Astrocyte (in vitro differentiated cells and primary cell): ENCODE data around the gene KCNN3. TPM values are rescaled to one million over a fixed set of nuclear protein-coding genes. Genes with fewer than 3 reads are reported as not detected.

Source experiments
- DNase-seq: peaks from one replicate; pipeline ENCODE4 v3.0.0-alpha.2; 2010; ENCODE audit warnings: low read depth
- FAIRE-seq: peaks from 2 replicates; lab custom pipeline; 2011; peaks lifted over from hg19 to GRCh38; lab: Jason Lieb, UNC
- H2AFZ ChIP-seq: 2 replicates; pipeline ENCODE4 v1.6.0; 2012; ENCODE audit warnings: low read depth, low read length, inconsistent platforms
- H3K27ac ChIP-seq: 2 replicates; pipeline ENCODE4 v1.5.1; 2011; ENCODE audit warnings: low read depth, low read length, inconsistent platforms
- H3K27me3 ChIP-seq: 2 replicates; pipeline ENCODE4 v1.6.0; 2011; ENCODE audit warnings: low read length, inconsistent platforms; ENCODE audit not compliant: insufficient read depth
- H3K36me3 ChIP-seq: 2 replicates; pipeline ENCODE4 v1.5.1; 2011; ENCODE audit warnings: low read length, inconsistent platforms; ENCODE audit not compliant: insufficient read depth
- H3K4me1 ChIP-seq: 2 replicates; pipeline ENCODE4 v1.5.1; 2011; ENCODE audit warnings: low read length, inconsistent platforms; ENCODE audit not compliant: insufficient read depth
- H3K4me2 ChIP-seq: 2 replicates; pipeline ENCODE4 v1.6.0; 2012; ENCODE audit warnings: low read length, inconsistent platforms
- H3K4me3 ChIP-seq: 2 replicates; pipeline ENCODE4 v1.5.1; 2011; ENCODE audit warnings: low read depth, mild to moderate bottlenecking, low read length, inconsistent platforms; ENCODE audit not compliant: insufficient read depth
- H3K79me2 ChIP-seq: 2 replicates; pipeline ENCODE4 v1.6.0; 2012; ENCODE audit warnings: mild to moderate bottlenecking, low read length, inconsistent platforms; ENCODE audit not compliant: insufficient read depth
- H3K9ac ChIP-seq: 2 replicates; pipeline ENCODE4 v1.6.0; 2012; ENCODE audit warnings: mild to moderate bottlenecking, low read length, inconsistent platforms
- H3K9me3 ChIP-seq: 2 replicates; pipeline ENCODE4 v1.5.1; 2012; ENCODE audit warnings: low read depth, mild to moderate bottlenecking, low read length, inconsistent platforms; ENCODE audit not compliant: insufficient read depth
- H4K20me1 ChIP-seq: 2 replicates; pipeline ENCODE4 v1.6.0; 2012; ENCODE audit warnings: low read length, inconsistent platforms; ENCODE audit not compliant: insufficient read depth
- H3K27ac Mint-ChIP-seq: one replicate; pipeline ENCODE4 v1.8.0; 2021; ENCODE audit warnings: mild to moderate bottlenecking, mixed read lengths; ENCODE audit not compliant: unreplicated experiment
- H3K27me3 Mint-ChIP-seq: one replicate; pipeline ENCODE4 v1.8.0; 2021; ENCODE audit warnings: low read depth, mixed read lengths; ENCODE audit not compliant: unreplicated experiment
- H3K36me3 Mint-ChIP-seq: one replicate; pipeline ENCODE4 v1.8.0; 2021; ENCODE audit warnings: low read depth, mixed read lengths; ENCODE audit not compliant: unreplicated experiment
- H3K4me1 Mint-ChIP-seq: one replicate; pipeline ENCODE4 v1.8.0; 2021; ENCODE audit warnings: low read depth, mixed read lengths; ENCODE audit not compliant: unreplicated experiment
- H3K4me3 Mint-ChIP-seq: one replicate; pipeline ENCODE4 v1.8.0; 2021; ENCODE audit warnings: mild to moderate bottlenecking, moderate library complexity, mixed read lengths; ENCODE audit not compliant: unreplicated experiment
- H3K9me3 Mint-ChIP-seq: one replicate; pipeline ENCODE4 v1.8.0; 2021; ENCODE audit warnings: mild to moderate bottlenecking, mixed read lengths; ENCODE audit not compliant: unreplicated experiment
- EZH2 ChIP-seq: IDR thresholded peaks from 2 replicates; pipeline ENCODE4 v1.6.1; 2012; ENCODE audit warnings: mild to moderate bottlenecking, low read length, inconsistent platforms; ENCODE audit not compliant: insufficient read depth
- total RNA-seq: library from RNA; stranded (reverse); gene quantifications from 2 replicates; pipeline ENCODE4 v1.2.1, GENCODE V29; 2021
- TF ChIP-seq, protein P1 (sequence below): IDR thresholded peaks from 2 replicates; pipeline ENCODE4 v1.5.1; 2011; ENCODE audit warnings: low read depth, mild to moderate bottlenecking, inconsistent platforms, low read length, moderate library complexity; ENCODE audit not compliant: insufficient read depth

Gene KCNN3
- total RNA-seq, 1 donor from 2014 or later = 0.66 TPM

DNA sequence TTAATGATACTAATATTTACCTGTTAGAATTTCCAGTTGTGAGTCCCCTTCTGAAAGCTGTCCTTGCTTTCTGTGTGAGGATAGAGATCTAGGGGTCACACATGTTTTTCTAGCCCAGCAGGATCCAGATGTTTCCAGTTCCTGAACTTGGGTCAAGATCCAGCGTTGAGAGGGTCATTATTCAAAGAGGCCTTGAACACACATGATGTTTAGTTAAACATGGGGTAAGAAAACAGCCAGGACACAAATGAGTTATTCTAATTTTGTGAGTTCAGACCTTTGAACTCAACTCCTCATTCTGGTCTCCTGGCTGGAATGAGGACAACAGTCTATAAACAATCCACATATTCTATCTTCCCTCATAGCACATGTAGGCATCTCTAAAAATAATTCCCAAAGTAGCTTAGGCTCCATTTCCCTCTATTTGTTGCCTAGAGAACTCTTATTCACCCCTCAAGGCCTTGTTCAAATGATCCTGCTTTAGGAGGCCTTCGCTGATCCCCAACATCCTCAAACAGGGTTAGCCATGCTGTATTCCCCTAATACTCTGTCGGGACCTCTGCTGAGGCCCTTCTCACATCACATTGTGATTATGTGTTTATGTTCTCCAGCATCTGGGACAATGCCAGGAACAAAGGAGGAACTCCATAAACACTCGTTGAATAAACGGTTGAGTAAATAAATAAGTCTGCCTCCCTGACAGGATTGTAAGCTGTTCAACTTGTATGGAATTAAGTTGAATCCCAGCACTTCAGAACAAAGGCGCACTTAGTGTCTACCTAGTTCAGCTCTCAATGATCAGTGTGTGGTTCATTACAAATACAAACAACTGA lies 15.0 kb upstream of the KCNN3 start:
- no peak for FAIRE-seq

DNA sequence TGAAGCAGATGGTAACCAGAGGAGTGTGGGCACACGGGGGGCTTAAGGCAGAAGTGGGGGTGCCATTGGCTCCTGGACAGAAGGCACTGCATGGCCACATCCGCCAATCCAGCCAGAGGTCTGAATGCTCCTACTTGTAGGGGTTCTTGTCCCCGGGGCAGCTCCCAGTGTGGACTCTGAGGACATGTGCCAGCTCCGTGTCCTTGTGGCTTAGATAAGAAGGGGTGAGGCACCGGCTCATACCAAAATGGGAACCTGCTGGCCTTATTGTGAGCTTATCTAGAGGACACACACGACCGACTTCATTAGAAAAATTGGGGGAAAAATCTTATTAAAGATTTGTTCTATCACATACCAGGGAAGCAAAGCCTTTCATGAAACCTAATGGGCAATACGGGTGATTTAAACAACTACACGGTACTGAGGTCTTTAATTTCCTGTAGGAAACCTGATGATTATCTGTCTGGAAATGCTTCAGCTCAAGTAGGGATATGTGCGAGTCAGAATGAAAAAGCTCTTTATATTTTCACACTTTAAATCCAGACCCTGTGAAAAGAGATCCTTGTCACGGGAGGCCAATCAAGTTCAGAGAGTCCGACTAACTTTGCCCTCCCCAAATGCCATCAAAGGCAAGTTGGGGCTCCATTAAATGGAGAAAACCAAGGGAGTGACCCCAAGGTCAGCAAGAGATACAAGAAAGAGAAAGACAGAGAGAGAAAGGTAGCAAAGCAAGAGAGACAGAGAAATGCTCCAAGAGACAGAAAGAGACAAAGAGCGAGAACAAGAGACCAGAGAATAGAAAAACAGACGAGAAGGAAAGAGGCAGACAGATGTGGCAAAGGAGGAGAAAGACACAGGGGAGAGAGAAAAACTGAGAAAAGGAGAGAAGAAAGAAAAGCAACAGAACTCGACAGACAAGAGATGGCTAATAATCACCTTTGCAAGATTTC lies 14.1 kb upstream of the KCNN3 start:
- DNase-seq = no peak
- peaks cover 28% of the 10 kb centered on the region for H3K27me3 ChIP-seq
- H3K27ac Mint-ChIP-seq = no peak overlapping the region

More for the DNA sequence above, 15.0 kb upstream of the KCNN3 start:
- Histone ChIP-seq H3K4me3 (no peak overlapping the region), H2AFZ (no peak overlapping the region), H3K4me1 (no peaks in the 10 kb centered on the region), H3K27me3 (peaks cover 26% of the 10 kb centered on the region), H3K79me2 (no peaks in the 10 kb centered on the region), H4K20me1 (no peaks in the 10 kb centered on the region), H3K36me3 (no peaks in the 10 kb centered on the region), H3K27ac (no peak overlapping the region), H3K9me3 (no peaks in the 10 kb centered on the region), H3K4me2 (no peak overlapping the region), H3K9ac (no peak overlapping the region)
- Mint-ChIP-seq H3K27me3 (peaks cover 39% of the 10 kb centered on the region), H3K9me3 (peaks cover 6% of the 10 kb centered on the region), H3K27ac (no peak overlapping the region), H3K36me3 (no peaks in the 10 kb centered on the region), H3K4me1 (peaks cover 8% of the 10 kb centered on the region), H3K4me3 (no peak overlapping the region)
- no peak for TF ChIP-seq EZH2
- TF ChIP-seq, protein P1, sequence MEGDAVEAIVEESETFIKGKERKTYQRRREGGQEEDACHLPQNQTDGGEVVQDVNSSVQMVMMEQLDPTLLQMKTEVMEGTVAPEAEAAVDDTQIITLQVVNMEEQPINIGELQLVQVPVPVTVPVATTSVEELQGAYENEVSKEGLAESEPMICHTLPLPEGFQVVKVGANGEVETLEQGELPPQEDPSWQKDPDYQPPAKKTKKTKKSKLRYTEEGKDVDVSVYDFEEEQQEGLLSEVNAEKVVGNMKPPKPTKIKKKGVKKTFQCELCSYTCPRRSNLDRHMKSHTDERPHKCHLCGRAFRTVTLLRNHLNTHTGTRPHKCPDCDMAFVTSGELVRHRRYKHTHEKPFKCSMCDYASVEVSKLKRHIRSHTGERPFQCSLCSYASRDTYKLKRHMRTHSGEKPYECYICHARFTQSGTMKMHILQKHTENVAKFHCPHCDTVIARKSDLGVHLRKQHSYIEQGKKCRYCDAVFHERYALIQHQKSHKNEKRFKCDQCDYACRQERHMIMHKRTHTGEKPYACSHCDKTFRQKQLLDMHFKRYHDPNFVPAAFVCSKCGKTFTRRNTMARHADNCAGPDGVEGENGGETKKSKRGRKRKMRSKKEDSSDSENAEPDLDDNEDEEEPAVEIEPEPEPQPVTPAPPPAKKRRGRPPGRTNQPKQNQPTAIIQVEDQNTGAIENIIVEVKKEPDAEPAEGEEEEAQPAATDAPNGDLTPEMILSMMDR = no peak
- no peak for DNase-seq

More for the DNA sequence above, 14.1 kb upstream of the KCNN3 start:
- Histone ChIP-seq H3K36me3 (no peaks in the 10 kb centered on the region), H3K4me3 (no peak overlapping the region), H4K20me1 (no peaks in the 10 kb centered on the region), H2AFZ (no peak overlapping the region), H3K4me1 (no peaks in the 10 kb centered on the region), H3K4me2 (no peak overlapping the region), H3K9ac (no peak overlapping the region), H3K79me2 (no peaks in the 10 kb centered on the region), H3K27ac (no peak overlapping the region), H3K9me3 (no peaks in the 10 kb centered on the region)
- TF ChIP-seq, protein P1 = no peak
- TF ChIP-seq EZH2 = no peak
- no peaks in the 10 kb centered on the region for H3K36me3 Mint-ChIP-seq
- no peak for FAIRE-seq
- H3K4me3 Mint-ChIP-seq = no peak overlapping the region
- peaks cover 41% of the 10 kb centered on the region for H3K27me3 Mint-ChIP-seq
- peaks cover 8% of the 10 kb centered on the region for H3K4me1 Mint-ChIP-seq
- peaks cover 4% of the 10 kb centered on the region for H3K9me3 Mint-ChIP-seq
